HG02763 (cell line): ENCODE measurements around the gene TSPAN11.
"Not testable (repeated sequence)": the region's sequence is repeated elsewhere in the genome, so short reads cannot be mapped to it uniquely, and the experiment has no call there.

Source experiments
- ATAC-seq: cut with Tn5 transposase; IDR thresholded peaks from one replicate; pipeline ENCODE4 v1.9.1; 2021; ENCODE audit warnings: mild to moderate bottlenecking, moderate library complexity; ENCODE audit not compliant: unreplicated experiment

TSPAN11 gene

GRCh38 chr12:30926243-30927221 lies at the start of gene TSPAN11:
TSS of gene TSPAN11 (plus strand) at chr12:30926748. CDS start at chr12:30953992, 27,244 bp downstream.
- no peak for ATAC-seq

GRCh38 chr12:30877105-30877875 lies 49.3 kb upstream of the TSPAN11 start:
- no peak for ATAC-seq

GRCh38 chr12:30878024-30878423 lies 48.5 kb upstream of the TSPAN11 start:
- ATAC-seq = no peak

GRCh38 chr12:30880061-30880460 lies 46.5 kb upstream of the TSPAN11 start:
- no peak for ATAC-seq

- ATAC-seq = no peak
Observed at GRCh38 chr12:30880813-30881212, 45.7 kb upstream of the TSPAN11 start.

- ATAC-seq = no peak
Observed at GRCh38 chr12:30882706-30883105, 43.8 kb upstream of the TSPAN11 start.

GRCh38 chr12:30884799-30885198 lies 41.7 kb upstream of the TSPAN11 start:
- no peak for ATAC-seq

- no peak for ATAC-seq
Observed at GRCh38 chr12:30885321-30885720, 41.2 kb upstream of the TSPAN11 start.

GRCh38 chr12:30887226-30887625 lies 39.3 kb upstream of the TSPAN11 start:
- no peak for ATAC-seq

- ATAC-seq = no peak
Observed at GRCh38 chr12:30888241-30888640, 38.3 kb upstream of the TSPAN11 start.

- not testable (repeated sequence) for ATAC-seq
Observed at GRCh38 chr12:30894531-30894930, 32.0 kb upstream of the TSPAN11 start.

GRCh38 chr12:30896461-30896860 lies 30.1 kb upstream of the TSPAN11 start:
- no peak for ATAC-seq

GRCh38 chr12:30898846-30899245 lies 27.7 kb upstream of the TSPAN11 start:
- no peak for ATAC-seq

- ATAC-seq = no peak
Observed at GRCh38 chr12:30900351-30900750, 26.2 kb upstream of the TSPAN11 start.

GRCh38 chr12:30902001-30902400 lies 24.5 kb upstream of the TSPAN11 start:
- ATAC-seq = no peak

- no peak for ATAC-seq
Observed at GRCh38 chr12:30902596-30902995, 24.0 kb upstream of the TSPAN11 start.

- ATAC-seq = no peak
Observed at GRCh38 chr12:30905463-30906009, 21.0 kb upstream of the TSPAN11 start.

- ATAC-seq = no peak
Observed at GRCh38 chr12:30908076-30908721, 18.3 kb upstream of the TSPAN11 start.

- no peak for ATAC-seq
Observed at GRCh38 chr12:30908722-30909348, 17.7 kb upstream of the TSPAN11 start.

GRCh38 chr12:30909349-30910037 lies 17.1 kb upstream of the TSPAN11 start:
- ATAC-seq = no peak
